Measurements from ENCODE around the gene SLC9A5. TPM values are rescaled to one million over a fixed set of nuclear protein-coding genes. Genes with fewer than 3 reads are reported as not detected.
A peak's percentile ranks its signal among the peaks of the same experiment; 100 is the strongest.

SLC9A5 gene
- total and polyA plus RNA-seq, 10 of the 15 experiments (the other 5 are each of a cell fraction or from before 2014, with no cell fraction given), result 0.26 to 5.7 (median 1.5) TPM

DNA sequence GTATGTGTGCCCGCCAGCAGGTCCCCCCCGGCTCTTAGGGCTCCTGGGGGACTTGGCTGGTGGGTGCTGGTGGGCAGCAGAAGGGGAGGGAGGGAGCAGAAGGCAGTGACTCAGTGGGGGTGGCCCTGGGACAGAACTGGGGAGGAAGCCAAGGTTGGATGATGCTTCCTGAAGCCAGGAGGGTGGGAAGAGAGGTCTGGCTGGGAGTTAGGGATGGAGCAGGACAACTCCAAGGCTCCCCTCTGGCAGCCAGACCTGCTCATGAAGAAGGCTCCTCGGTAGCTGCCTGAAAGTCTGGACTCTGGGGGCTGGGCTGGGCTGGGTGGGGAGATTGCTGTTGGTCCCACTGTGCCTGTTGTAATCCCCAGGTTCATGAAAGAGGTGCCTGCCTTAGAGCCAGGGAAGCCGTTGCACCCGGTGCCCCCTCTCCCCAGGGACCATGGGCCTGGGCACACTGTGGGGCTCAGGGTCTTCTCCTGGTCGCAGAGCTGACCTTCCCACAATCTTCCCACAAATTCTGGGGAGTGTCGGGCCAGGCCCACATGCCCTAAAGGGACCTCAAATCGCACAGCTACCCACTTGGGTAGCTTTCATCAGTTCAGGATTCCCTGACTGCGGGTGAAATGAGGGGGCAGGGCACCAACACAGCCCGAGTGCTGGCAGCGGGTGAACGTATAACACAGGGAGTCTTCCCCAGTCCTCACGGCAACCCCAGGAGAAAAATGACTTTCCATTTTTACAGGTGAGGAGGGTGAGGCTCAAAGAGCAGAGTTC is 29.4 kb downstream of the SLC9A5 start (continued):
- TF ChIP-seq, protein P1, sequence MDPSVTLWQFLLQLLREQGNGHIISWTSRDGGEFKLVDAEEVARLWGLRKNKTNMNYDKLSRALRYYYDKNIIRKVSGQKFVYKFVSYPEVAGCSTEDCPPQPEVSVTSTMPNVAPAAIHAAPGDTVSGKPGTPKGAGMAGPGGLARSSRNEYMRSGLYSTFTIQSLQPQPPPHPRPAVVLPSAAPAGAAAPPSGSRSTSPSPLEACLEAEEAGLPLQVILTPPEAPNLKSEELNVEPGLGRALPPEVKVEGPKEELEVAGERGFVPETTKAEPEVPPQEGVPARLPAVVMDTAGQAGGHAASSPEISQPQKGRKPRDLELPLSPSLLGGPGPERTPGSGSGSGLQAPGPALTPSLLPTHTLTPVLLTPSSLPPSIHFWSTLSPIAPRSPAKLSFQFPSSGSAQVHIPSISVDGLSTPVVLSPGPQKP (IDR thresholded peaks at IDR 0.05; ENCODE audit: low read depth, low read length), result no peak
- TF ChIP-seq JUNB (IDR thresholded peaks at IDR 0.05) (no peak), CEBPB (IDR thresholded peaks at IDR 0.05; ENCODE audit: borderline replicate concordance in 1 of 2, low read depth in 2 of 2, low read length in 2 of 2) (no peak)

DNA sequence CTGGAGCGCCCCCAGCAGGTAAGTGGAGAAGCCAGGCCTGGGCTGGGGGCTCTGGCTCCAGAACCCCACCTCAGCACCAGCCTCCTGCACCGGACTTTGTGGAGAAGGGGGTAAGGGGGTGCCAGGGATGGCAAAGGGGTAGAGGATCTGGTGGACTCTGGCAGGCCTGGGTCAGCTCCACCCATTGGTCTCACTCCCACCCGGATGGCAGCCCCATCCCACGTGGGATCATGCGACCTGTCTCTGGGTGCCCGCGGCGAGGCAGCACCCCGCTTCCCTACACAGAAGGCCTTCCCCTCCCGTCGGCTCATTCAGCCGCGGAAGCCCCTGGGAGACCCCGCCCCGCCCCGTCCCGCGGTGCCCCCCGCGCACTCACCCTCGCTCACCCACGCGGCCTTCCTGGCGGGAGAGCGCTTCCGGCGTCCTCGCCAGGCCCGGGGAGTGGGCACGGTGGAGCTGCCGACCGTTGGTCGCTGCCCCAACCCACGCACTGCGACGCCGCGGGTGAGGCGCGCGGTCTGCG is 30.1 kb downstream of the SLC9A5 start:
- SMC1A ChIA-PET (ENCODE audit: uncharacterized antibody, unreplicated experiment), result interaction anchor here (1.3 to 3.6 kb wide), 3 partner anchors 18 to 60 kb away, joined by 4 to 16 read pairs (median 6); no protein-coding TSS in a partner anchor
- TF ChIP-seq IKZF2 (IDR thresholded peaks at IDR 0.05) (0 out of 4 replicates have a peak, but pooled peaks of 1 of the 2 experiments have one; percentile 4), SMC3 (IDR thresholded peaks at IDR 0.05; ENCODE audit: borderline replicate concordance, low read length) (0 out of 2 replicates have a peak, but pooled peaks have one; percentile 3), NBN (IDR thresholded peaks at IDR 0.05) (0 out of 2 replicates have a peak, but pooled peaks have one; percentile 18), EGR1 (IDR thresholded peaks at IDR 0.05; ENCODE audit: borderline replicate concordance in 1 of 2, low read depth in 2 of 2, low read length in 2 of 2) (peak in 1 of 2 experiments; percentile 38; a peak in 1 of 3 replicates), RB1 (IDR thresholded peaks at IDR 0.05; ENCODE audit: borderline replicate concordance) (no peak), ZBED1 (IDR thresholded peaks at IDR 0.05; ENCODE audit: borderline replicate concordance) (no peak)
- TF ChIP-seq, protein P1 (IDR thresholded peaks at IDR 0.05; ENCODE audit: low read depth, low read length), result no peak
- TF ChIP-seq, protein P2, sequence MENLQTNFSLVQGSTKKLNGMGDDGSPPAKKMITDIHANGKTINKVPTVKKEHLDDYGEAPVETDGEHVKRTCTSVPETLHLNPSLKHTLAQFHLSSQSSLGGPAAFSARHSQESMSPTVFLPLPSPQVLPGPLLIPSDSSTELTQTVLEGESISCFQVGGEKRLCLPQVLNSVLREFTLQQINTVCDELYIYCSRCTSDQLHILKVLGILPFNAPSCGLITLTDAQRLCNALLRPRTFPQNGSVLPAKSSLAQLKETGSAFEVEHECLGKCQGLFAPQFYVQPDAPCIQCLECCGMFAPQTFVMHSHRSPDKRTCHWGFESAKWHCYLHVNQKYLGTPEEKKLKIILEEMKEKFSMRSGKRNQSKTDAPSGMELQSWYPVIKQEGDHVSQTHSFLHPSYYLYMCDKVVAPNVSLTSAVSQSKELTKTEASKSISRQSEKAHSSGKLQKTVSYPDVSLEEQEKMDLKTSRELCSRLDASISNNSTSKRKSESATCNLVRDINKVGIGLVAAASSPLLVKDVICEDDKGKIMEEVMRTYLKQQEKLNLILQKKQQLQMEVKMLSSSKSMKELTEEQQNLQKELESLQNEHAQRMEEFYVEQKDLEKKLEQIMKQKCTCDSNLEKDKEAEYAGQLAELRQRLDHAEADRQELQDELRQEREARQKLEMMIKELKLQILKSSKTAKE (IDR thresholded peaks at IDR 0.05; ENCODE audit: low read depth, poor library complexity, severe bottlenecking), result no peak
- TF ChIP-seq, protein P3, sequence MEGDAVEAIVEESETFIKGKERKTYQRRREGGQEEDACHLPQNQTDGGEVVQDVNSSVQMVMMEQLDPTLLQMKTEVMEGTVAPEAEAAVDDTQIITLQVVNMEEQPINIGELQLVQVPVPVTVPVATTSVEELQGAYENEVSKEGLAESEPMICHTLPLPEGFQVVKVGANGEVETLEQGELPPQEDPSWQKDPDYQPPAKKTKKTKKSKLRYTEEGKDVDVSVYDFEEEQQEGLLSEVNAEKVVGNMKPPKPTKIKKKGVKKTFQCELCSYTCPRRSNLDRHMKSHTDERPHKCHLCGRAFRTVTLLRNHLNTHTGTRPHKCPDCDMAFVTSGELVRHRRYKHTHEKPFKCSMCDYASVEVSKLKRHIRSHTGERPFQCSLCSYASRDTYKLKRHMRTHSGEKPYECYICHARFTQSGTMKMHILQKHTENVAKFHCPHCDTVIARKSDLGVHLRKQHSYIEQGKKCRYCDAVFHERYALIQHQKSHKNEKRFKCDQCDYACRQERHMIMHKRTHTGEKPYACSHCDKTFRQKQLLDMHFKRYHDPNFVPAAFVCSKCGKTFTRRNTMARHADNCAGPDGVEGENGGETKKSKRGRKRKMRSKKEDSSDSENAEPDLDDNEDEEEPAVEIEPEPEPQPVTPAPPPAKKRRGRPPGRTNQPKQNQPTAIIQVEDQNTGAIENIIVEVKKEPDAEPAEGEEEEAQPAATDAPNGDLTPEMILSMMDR (IDR thresholded peaks at IDR 0.05 in 2 of 3, conservative IDR thresholded peaks at IDR 0.05 in 1 of 3; ENCODE audit: control insufficient read depth in 2 of 3, extremely low read depth in 1 of 3, insufficient read depth in 1 of 3, low read depth in 3 of 3, low read length in 3 of 3), result peak; percentile 31 to 41 (median 41)

More for the DNA sequence above, 30.1 kb downstream of the SLC9A5 start:
- no TSS peak for BruUV-seq (replicated peaks)
- H3K36me3 ChIP-seq (ENCODE audit: control insufficient read depth in 2 of 2, insufficient read depth in 2 of 2, low read length in 1 of 2), result no peaks in the 10 kb centered on the region; a peak in 1 of 4 replicates
- H2AFZ ChIP-seq (ENCODE audit: control insufficient read depth, low read depth, low read length), result peak overlapping the region; percentile 69
- RAD21 ChIA-PET (ENCODE audit: unreplicated experiment), result interaction anchor here (1.0 to 2.3 kb wide), 8 partner anchors 18 to 124 kb away, joined by 3 to 9 read pairs (median 4); partner anchors contain the start of gene TMEM208
- DNase-seq (ENCODE audit: low read depth, low spot score) (no peak), FAIRE-seq (peak; percentile 91), ATAC-seq (peak; percentile 74)
- intact Hi-C loops (cut with micrococcal nuclease; ENCODE audit: unreplicated experiment), result loop anchor here (1.0 to 5.0 kb wide), 3 partner anchors 48 to 118 kb away; partner anchors contain the start of genes KCTD19 and LRRC36
- no peaks in the 10 kb centered on the region for H4K20me1 ChIP-seq (ENCODE audit: control insufficient read depth, insufficient read depth)
- no peaks in the 10 kb centered on the region for H3K9me3 ChIP-seq (replicated peaks; ENCODE audit: control insufficient read depth, insufficient read depth, low read length)
- no peaks in the 10 kb centered on the region for H3K27me3 ChIP-seq (replicated peaks in 1 of 2; ENCODE audit: control insufficient read depth in 2 of 2, insufficient read depth in 2 of 2, low read length in 1 of 2)
- H3K4me3 ChIP-seq, result peak overlapping the region; percentile 74
- H3K4me1 ChIP-seq (ENCODE audit: control insufficient read depth, insufficient read depth, low read length), result peaks cover 4% of the 10 kb centered on the region; the same call in 1 of the 2 replicates
- H3K27ac ChIP-seq (ENCODE audit: control insufficient read depth, insufficient read depth), result peak overlapping the region; percentile 6; the same call in 1 of the 2 replicates
- H3K79me2 ChIP-seq (ENCODE audit: control insufficient read depth, insufficient read depth, low read length), result 0 out of 2 replicates have a peak, but pooled peaks cover 2% of the 10 kb centered on the region
- CTCF ChIA-PET, result interaction anchor here (0.7 to 3.0 kb wide), 15 partner anchors 12 to 121 kb away, joined by 3 to 23 read pairs (median 4); partner anchors contain the start of genes FHOD1 and SLC9A5
- POLR2A ChIA-PET, result no interaction called here
- WGBS (ENCODE audit: insufficient coverage, insufficient replicate concordance, low lambda C conversion rate, missing lambda C conversion rate), result under 1% methylated on average over 16 of the region's 42 CpGs
- peak overlapping the region; percentile 91 for H3K4me2 ChIP-seq (ENCODE audit: control insufficient read depth, insufficient read depth)
- H3K9ac ChIP-seq (ENCODE audit: control insufficient read depth, insufficient read depth, low read length), result peak overlapping the region; percentile 62
- in situ Hi-C loops (cut with MboI), result no loop called here
